ENCODE results near the gene SLC35G4. TPM values are rescaled to one million over a fixed set of nuclear protein-coding genes. Genes with fewer than 3 reads are reported as not detected.
A peak's percentile ranks its signal among the peaks of the same experiment; 100 is the strongest.

The SLC35G4 gene
- total RNA-seq, 2 donors from 2014 or later = not detected

GRCh38 chr18:11587432-11587831 is 22.0 kb upstream of the SLC35G4 start:
- Mint-ChIP-seq H3K9me3 (peaks cover 13% of the 10 kb centered on the region), H3K36me3 (ENCODE audit: low read depth) (peaks cover 2% of the 10 kb centered on the region), H3K4me3 (no peak overlapping the region), H3K27me3 (ENCODE audit: insufficient read depth) (no peaks in the 10 kb centered on the region), H3K27ac (no peak overlapping the region), H3K4me1 (no peaks in the 10 kb centered on the region)
- Histone ChIP-seq H3K27ac (ENCODE audit: low read depth, low read length) (no peak overlapping the region), H3K4me1 (ENCODE audit: control insufficient read depth, insufficient read depth, low read length) (no peaks in the 10 kb centered on the region), H3K9ac (ENCODE audit: extremely low read depth, low read length, poor library complexity, severe bottlenecking) (no peak overlapping the region), H3K27me3 (ENCODE audit: control insufficient read depth, insufficient read depth, low read length, poor library complexity, severe bottlenecking) (no peaks in the 10 kb centered on the region), H3K9me3 (ENCODE audit: control insufficient read depth, low read length) (no peaks in the 10 kb centered on the region), H3K4me3 (ENCODE audit: low read length) (no peak overlapping the region), H3K36me3 (ENCODE audit: control insufficient read depth, insufficient read depth, low read length) (no peaks in the 10 kb centered on the region)
- 95 to 96% methylated on average over 2 of the region's 2 CpGs for WGBS, 2 experiments (ENCODE audit: insufficient coverage in 1 of 2, insufficient read length in 1 of 2)
- DNase-seq = peak; percentile 4
- TF ChIP-seq CTCF (conservative IDR thresholded peaks at IDR 0.05) = no peak

- no peak overlapping the region for H3K4me3 Mint-ChIP-seq
- WGBS, 2 experiments (ENCODE audit: insufficient coverage in 1 of 2, insufficient read length in 1 of 2) = 100% methylated on average over 2 to 3 of the region's 3 CpGs
- H3K9me3 Mint-ChIP-seq = peaks cover 16% of the 10 kb centered on the region
- DNase-seq = no peak
- Histone ChIP-seq H3K9ac (ENCODE audit: extremely low read depth, low read length, poor library complexity, severe bottlenecking) (no peak overlapping the region), H3K27me3 (ENCODE audit: control insufficient read depth, insufficient read depth, low read length, poor library complexity, severe bottlenecking) (no peaks in the 10 kb centered on the region), H3K4me3 (ENCODE audit: low read length) (no peak overlapping the region), H3K4me1 (ENCODE audit: control insufficient read depth, insufficient read depth, low read length) (no peaks in the 10 kb centered on the region), H3K27ac (ENCODE audit: low read depth, low read length) (no peak overlapping the region), H3K36me3 (ENCODE audit: control insufficient read depth, insufficient read depth, low read length) (no peaks in the 10 kb centered on the region), H3K9me3 (ENCODE audit: control insufficient read depth, low read length) (no peaks in the 10 kb centered on the region)
- no peak overlapping the region for H3K27ac Mint-ChIP-seq
- H3K4me1 Mint-ChIP-seq = no peaks in the 10 kb centered on the region
- H3K36me3 Mint-ChIP-seq (ENCODE audit: low read depth) = peaks cover 2% of the 10 kb centered on the region
- H3K27me3 Mint-ChIP-seq (ENCODE audit: insufficient read depth) = no peaks in the 10 kb centered on the region
- no peak for TF ChIP-seq CTCF (conservative IDR thresholded peaks at IDR 0.05)
Observed at GRCh38 chr18:11587846-11588245, 21.6 kb upstream of the SLC35G4 start.

GRCh38 chr18:11591957-11592356 is 17.4 kb upstream of the SLC35G4 start:
- Mint-ChIP-seq H3K27me3 (ENCODE audit: insufficient read depth) (no peaks in the 10 kb centered on the region), H3K4me3 (no peak overlapping the region), H3K36me3 (ENCODE audit: low read depth) (peaks cover 2% of the 10 kb centered on the region), H3K4me1 (no peaks in the 10 kb centered on the region), H3K9me3 (peaks cover 21% of the 10 kb centered on the region), H3K27ac (peak overlapping the region; percentile 2)
- Histone ChIP-seq H3K4me1 (ENCODE audit: control insufficient read depth, insufficient read depth, low read length) (no peaks in the 10 kb centered on the region), H3K27me3 (ENCODE audit: control insufficient read depth, insufficient read depth, low read length, poor library complexity, severe bottlenecking) (no peaks in the 10 kb centered on the region), H3K9me3 (ENCODE audit: control insufficient read depth, low read length) (no peaks in the 10 kb centered on the region), H3K36me3 (ENCODE audit: control insufficient read depth, insufficient read depth, low read length) (no peaks in the 10 kb centered on the region), H3K27ac (ENCODE audit: low read depth, low read length) (no peak overlapping the region), H3K4me3 (ENCODE audit: low read length) (no peak overlapping the region), H3K9ac (ENCODE audit: extremely low read depth, low read length, poor library complexity, severe bottlenecking) (no peak overlapping the region)
- no peak for DNase-seq
- TF ChIP-seq CTCF (conservative IDR thresholded peaks at IDR 0.05) = peak; percentile 57
- WGBS, 2 experiments (ENCODE audit: insufficient coverage in 1 of 2, insufficient read length in 1 of 2) = 84 to 85% methylated on average over 3 of the region's 3 CpGs

All from endodermal cell (in vitro differentiated cells).